NT2/D1 (cell line): Measurements from ENCODE around the gene OR10G3.

Experiments used
- DNase-seq: peaks from one replicate; pipeline ENCODE4 v3.0.0-alpha.2; 2011; ENCODE audit warnings: low read depth, low spot score
- H3K27me3 ChIP-seq: 2 replicates; pipeline ENCODE4 v1.6.0; 2011; ENCODE audit warnings: mild to moderate bottlenecking; ENCODE audit not compliant: insufficient read length, insufficient read depth
- H3K36me3 ChIP-seq: 2 replicates; pipeline ENCODE4 v1.6.1; 2011; ENCODE audit warnings: mild to moderate bottlenecking, low read length, mixed read lengths; ENCODE audit not compliant: insufficient read depth, insufficient read length
- H3K4me1 ChIP-seq: 2 replicates; pipeline ENCODE4 v1.5.1; 2011; ENCODE audit not compliant: insufficient read depth, insufficient read length
- H3K4me3 ChIP-seq: 2 replicates; pipeline ENCODE4 v1.5.1; 2011; ENCODE audit warnings: low read depth; ENCODE audit not compliant: insufficient read length
- H3K9ac ChIP-seq: 2 replicates; pipeline ENCODE4 v1.6.0; 2011; ENCODE audit warnings: low read depth; ENCODE audit not compliant: insufficient read length
- H3K9me3 ChIP-seq: 2 replicates; pipeline ENCODE4 v1.5.1; 2011; ENCODE audit warnings: mild to moderate bottlenecking, low read length; ENCODE audit not compliant: insufficient read depth
- SUZ12 ChIP-seq: IDR thresholded peaks from 2 replicates; pipeline ENCODE4 v1.6.1; 2011; ENCODE audit not compliant: insufficient read length, insufficient read depth; ENCODE audit errors: extremely low read depth
- YY1 ChIP-seq: IDR thresholded peaks from 2 replicates; pipeline ENCODE4 v1.6.1; 2011; ENCODE audit not compliant: insufficient read length, insufficient read depth
- ZNF274 ChIP-seq: IDR thresholded peaks from 2 replicates; pipeline ENCODE4 v1.6.1; 2011; ENCODE audit warnings: mild to moderate bottlenecking, low read depth, low read length

Gene OR10G3

DNA sequence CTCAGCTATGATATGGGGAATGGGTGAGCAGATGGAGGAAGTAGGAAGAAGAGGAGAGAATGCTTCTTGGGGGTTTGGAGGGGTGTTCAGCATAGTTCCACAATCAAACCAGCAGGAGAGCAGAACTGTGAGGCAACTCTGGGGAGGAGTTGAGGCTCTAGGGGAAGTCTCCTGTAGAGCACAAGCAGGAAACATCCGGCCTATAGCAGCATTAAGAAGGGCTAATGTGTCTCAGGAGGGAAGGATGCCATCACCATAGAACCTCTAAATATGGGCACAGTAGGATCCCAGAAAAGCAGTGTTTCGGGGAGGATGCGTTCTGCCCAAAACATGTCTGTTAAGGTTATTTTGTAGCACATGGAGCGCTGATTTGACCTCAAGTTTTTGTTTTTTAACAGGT lies 45.3 kb downstream of the OR10G3 start:
- Histone ChIP-seq H3K27me3 (peaks cover 7% of the 10 kb centered on the region), H3K9ac (peak overlapping the region; percentile 61), H3K9me3 (no peaks in the 10 kb centered on the region), H3K4me3 (peak overlapping the region; percentile 8), H3K4me1 (no peaks in the 10 kb centered on the region), H3K36me3 (no peaks in the 10 kb centered on the region)
- no peak for TF ChIP-seq SUZ12
- peak; percentile 51 for DNase-seq

DNA sequence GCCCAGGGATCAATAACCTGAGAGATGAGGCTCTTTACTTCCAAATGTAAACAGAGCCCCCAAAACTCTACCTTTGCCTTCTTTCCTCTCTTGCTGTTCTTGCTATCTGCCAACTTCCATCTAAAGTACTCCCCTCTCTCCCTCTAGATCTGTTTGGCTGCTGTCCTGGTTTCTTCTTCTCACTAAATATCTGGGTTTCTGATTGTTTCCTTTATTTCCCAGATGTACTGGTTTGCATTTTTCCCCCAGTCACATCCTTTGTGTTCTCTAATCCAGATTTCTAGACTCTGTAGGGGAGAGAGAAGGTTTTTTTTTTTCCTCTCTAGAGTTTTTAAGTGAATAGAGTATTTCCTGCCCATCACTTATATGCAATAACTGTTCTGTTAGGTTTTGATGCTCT lies 46.6 kb downstream of the OR10G3 start:
- TF ChIP-seq ZNF274 (no peak), YY1 (no peak), SUZ12 (no peak)
- no peaks in the 10 kb centered on the region for H3K36me3 ChIP-seq
- H3K9me3 ChIP-seq = no peaks in the 10 kb centered on the region
- H3K4me1 ChIP-seq = no peaks in the 10 kb centered on the region
- no peak for DNase-seq
- no peak overlapping the region for H3K4me3 ChIP-seq
- peaks cover 7% of the 10 kb centered on the region for H3K27me3 ChIP-seq
- no peak overlapping the region for H3K9ac ChIP-seq

DNA sequence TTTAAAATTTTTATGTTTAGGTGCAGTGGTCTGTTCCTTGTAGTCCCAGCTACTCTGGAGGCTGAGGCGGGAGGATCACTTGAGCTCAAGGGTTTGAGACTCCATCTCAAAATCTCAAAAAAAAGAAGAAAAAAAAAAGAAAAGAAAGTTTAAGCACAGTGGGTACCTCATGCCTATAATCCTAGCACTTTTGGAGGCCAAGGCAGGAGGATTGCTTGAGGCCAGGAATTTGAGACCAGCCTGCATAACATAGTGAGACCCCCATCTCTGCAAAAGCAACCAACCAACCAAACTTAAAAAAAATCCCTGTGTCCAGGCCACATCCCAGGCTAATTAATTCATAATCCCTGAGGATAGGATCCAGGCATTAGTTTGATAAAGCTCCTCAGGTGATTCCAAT lies 50.4 kb downstream of the OR10G3 start:
- Histone ChIP-seq H3K9me3 (no peaks in the 10 kb centered on the region), H3K9ac (no peak overlapping the region), H3K36me3 (peaks cover 10% of the 10 kb centered on the region), H3K4me3 (no peak overlapping the region), H3K4me1 (peaks cover 7% of the 10 kb centered on the region), H3K27me3 (no peaks in the 10 kb centered on the region)
- no peak for DNase-seq
- TF ChIP-seq SUZ12 (no peak), YY1 (no peak), ZNF274 (no peak)

DNA sequence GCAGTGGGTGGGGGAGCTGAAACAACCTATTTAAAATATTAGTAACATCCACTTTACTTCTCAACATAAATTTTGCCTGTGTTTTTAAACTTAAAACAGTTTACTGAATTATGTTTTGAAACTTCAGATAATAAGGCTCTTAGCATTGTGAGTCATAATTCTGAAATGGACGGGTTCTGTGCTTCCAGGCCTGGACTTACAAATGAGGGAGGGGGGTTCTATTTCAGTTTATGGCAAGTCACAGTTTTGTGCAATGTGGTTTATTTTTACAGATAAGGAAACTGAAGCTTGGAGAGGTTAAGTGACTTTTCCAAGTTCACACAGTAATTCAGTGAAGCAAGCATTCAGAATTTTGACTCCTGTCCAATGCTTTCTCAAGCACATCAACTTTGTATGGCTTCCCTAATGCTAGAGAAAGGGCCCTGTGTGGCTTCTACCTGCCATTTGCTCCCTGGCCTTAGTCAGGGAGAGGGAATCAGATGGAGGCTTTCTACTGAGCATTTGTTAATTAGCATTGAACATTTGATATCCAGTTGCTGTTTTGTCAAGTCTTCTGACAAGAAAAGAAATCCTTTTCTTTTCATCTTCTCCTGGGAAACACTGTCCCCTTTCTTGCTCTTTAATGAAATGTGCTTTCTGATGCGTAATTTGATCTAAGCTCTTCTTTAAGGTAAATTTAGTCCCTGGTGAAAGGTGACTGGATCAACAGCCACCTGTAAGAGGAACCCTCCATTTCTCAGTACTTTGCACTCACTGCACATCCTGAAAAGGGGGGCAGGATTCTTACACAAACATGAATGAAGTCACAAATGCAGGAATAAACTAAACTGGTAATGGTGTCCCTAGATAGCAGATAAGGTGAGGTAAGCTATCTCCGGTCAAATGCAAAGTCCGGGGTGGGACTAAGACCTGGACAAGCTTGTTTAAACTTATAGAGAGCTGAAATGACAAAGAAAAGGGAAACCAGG lies 51.2 kb downstream of the OR10G3 start:
- peaks cover 18% of the 10 kb centered on the region for H3K36me3 ChIP-seq

DNA sequence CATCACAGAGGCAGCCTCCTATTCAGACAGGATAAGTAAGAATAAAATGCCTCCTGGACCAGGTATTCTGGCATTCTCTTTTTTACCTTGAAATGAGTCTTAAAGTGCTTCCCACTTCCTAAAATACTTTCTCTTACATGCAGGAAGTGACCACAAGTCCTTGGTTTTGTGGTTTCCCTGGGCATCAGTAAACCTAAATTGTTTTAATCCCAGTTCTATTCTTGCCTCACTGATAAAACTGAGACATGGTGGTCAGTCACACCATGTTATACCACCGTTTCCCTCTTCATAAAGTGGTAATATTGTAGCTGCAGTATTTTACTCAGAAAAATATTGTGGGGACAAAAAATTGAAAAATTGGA lies 52.6 kb downstream of the OR10G3 start:
- TF ChIP-seq ZNF274 (no peak), SUZ12 (no peak), YY1 (no peak)
- H3K4me1 ChIP-seq = peaks cover 21% of the 10 kb centered on the region
- no peak overlapping the region for H3K9ac ChIP-seq
- no peaks in the 10 kb centered on the region for H3K9me3 ChIP-seq
- H3K36me3 ChIP-seq = peaks cover 31% of the 10 kb centered on the region
- no peaks in the 10 kb centered on the region for H3K27me3 ChIP-seq
- DNase-seq = no peak
- H3K4me3 ChIP-seq = no peak overlapping the region

More for the DNA sequence above, 51.2 kb downstream of the OR10G3 start:
- H3K4me3 ChIP-seq = no peak overlapping the region
- no peak for DNase-seq
- no peaks in the 10 kb centered on the region for H3K9me3 ChIP-seq
- peaks cover 16% of the 10 kb centered on the region for H3K4me1 ChIP-seq
- no peaks in the 10 kb centered on the region for H3K27me3 ChIP-seq
- no peak overlapping the region for H3K9ac ChIP-seq
- no peak for TF ChIP-seq SUZ12
- TF ChIP-seq ZNF274 = no peak

DNA sequence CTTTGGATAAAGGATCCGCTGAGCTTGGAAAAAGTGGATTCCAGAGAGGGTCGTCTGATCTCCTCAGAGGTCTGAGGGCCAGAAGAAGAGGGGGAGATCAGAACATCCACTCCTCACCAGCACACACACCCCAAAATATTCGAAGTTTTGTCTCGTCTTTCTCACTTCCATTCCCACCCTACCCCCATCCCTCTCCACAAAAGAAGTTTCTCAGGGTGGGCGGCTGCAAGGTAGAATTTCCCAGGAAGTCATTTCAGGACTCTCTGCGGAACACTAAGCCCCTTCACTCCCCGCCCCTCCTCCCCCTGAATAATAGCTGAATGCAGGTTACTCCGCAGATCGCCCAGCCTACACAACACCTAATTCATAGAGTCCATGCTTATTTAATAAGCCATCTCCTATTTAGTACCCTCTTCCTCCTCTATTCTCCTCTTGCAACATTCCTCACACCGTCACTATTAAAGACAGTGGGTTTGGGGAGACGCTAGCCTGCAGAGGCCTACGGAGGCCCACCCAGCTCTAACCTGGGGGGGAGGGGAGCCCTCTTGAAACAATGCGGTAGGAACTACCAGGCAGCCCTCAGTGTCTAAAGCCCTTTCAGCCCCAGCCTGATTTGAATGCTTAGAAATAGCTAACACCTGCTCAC lies 53.1 kb downstream of the OR10G3 start:
- H3K9me3 ChIP-seq = no peaks in the 10 kb centered on the region
- H3K4me3 ChIP-seq = peak overlapping the region; percentile 60
- peak overlapping the region; percentile 61 for H3K9ac ChIP-seq
- peaks cover 36% of the 10 kb centered on the region for H3K36me3 ChIP-seq
- DNase-seq = peak; percentile 73
- TF ChIP-seq ZNF274 (no peak), YY1 (no peak), SUZ12 (no peak)
- no peaks in the 10 kb centered on the region for H3K27me3 ChIP-seq
- H3K4me1 ChIP-seq = peaks cover 21% of the 10 kb centered on the region

DNA sequence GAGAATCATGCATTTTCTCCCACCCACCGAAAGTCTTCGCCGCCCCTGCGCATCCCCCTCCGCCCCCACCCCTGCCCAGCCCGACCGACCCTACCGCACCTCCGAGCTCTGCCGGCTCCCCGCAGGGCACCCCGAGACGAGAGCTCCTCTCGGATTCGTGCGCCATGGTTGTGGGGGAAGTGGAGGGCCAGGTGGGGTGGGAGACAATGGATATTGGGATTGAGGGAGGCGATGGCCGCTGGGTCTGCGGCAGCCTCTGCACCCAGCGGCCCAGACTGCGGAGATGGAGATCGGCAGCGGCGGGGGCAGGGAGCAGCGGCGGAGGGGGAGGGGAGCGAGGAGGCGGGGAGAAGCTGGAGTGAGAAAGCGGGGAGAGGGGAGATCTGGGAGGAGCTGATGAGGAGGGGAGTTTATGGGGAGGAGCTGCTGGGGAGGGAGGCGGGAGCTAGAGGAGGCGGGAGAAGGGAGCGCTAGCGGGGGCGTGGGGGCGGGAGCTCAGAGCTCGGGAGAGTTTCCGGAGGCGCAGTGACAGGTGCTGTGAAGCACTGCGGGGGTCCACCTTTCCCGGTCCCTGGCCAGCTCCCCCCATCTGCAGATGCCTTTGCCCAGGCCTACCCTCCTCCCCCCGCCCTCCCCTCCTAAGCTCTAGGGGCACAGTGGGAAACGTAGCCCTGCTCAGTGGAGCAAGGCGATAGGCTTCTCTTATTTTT lies 53.8 kb downstream of the OR10G3 start, which contains the start of gene SALL2:
Gene SALL2 (minus strand): TSS at position 385 of the 710 bp plus-strand sequence. CDS start 219 bp downstream, at position 166.
- Histone ChIP-seq H3K36me3 (peaks cover 37% of the 10 kb centered on the region), H3K27me3 (no peaks in the 10 kb centered on the region), H3K4me3 (peak within 1 kb of the TSS; percentile 60), H3K9ac (peak within 1 kb of the TSS; percentile 82), H3K9me3 (no peaks in the 10 kb centered on the region), H3K4me1 (peaks cover 21% of the 10 kb centered on the region)
- DNase-seq = peak; percentile 90
- TF ChIP-seq SUZ12 = no peak
